ENCODE measurements around the gene MUL1. TPM values are rescaled to one million over a fixed set of nuclear protein-coding genes. Genes with fewer than 3 reads are reported as not detected.

The MUL1 gene
- polyA plus RNA-seq, 1 of the 3 experiments (the other 2 are of a cell fraction): 22.8 TPM

GRCh38 chr1:20462397-20462796, 45.6 kb downstream of the MUL1 start:
- Histone ChIP-seq H3K9ac (no peak overlapping the region), H3K4me1 (ENCODE audit: control insufficient read depth in 1 of 2, insufficient read depth in 2 of 2, low read depth in 1 of 2, low read length in 1 of 2) (peaks cover 0 to 3% of the 10 kb centered on the region in 2 experiments; a peak in 1 of 4 replicates), H3K79me2 (ENCODE audit: insufficient read depth) (no peaks in the 10 kb centered on the region), H2AFZ (ENCODE audit: low read depth) (no peak overlapping the region), H3K9me3 (no peaks in the 10 kb centered on the region), H3K27me3 (ENCODE audit: insufficient read depth) (no peaks in the 10 kb centered on the region; the same call in 1 of the 2 replicates), H4K20me1 (ENCODE audit: insufficient read depth) (no peaks in the 10 kb centered on the region), H3K36me3 (replicated peaks in 1 of 2; ENCODE audit: control insufficient read depth in 1 of 2, insufficient read depth in 2 of 2, low read length in 1 of 2) (no peaks in the 10 kb centered on the region), H3K4me3 (ENCODE audit: low read depth in 2 of 2, low read length in 1 of 2) (no peak overlapping the region), H3K27ac (ENCODE audit: low read depth in 2 of 2, low read length in 1 of 2) (no peak overlapping the region), H3K9me2 (no peaks in the 10 kb centered on the region), H3F3A (replicated peaks; ENCODE audit: insufficient read depth) (no peaks in the 10 kb centered on the region), H3K4me2 (no peak overlapping the region)
- TF ChIP-seq JUND (IDR thresholded peaks at IDR 0.05) (no peak), GATA2 (CRISPR knock-in tag; IDR thresholded peaks at IDR 0.05) (no peak), YY1 (IDR thresholded peaks at IDR 0.05; ENCODE audit: low read depth) (no peak), RXRA (IDR thresholded peaks at IDR 0.05; ENCODE audit: borderline replicate concordance, low read depth) (no peak), RFX5 (IDR thresholded peaks at IDR 0.05; ENCODE audit: low read length) (no peak), SMC3 (IDR thresholded peaks at IDR 0.05; ENCODE audit: low read depth, low read length) (no peak)
- POLR2A ChIA-PET: no interaction called here
- WGBS (ENCODE audit: low lambda C conversion rate): 40% methylated on average over 3 of the region's 3 CpGs
- DNase-seq: no peak
- CTCF ChIA-PET: interaction anchor here (1.0 to 1.9 kb wide), 3 partner anchors 11 to 250 kb away, joined by 3 to 4 read pairs (median 3); no protein-coding TSS in a partner anchor

GRCh38 chr1:20458717-20459116, 49.2 kb downstream of the MUL1 start:
- H3F3A ChIP-seq (replicated peaks; ENCODE audit: insufficient read depth): no peaks in the 10 kb centered on the region
- H3K27me3 ChIP-seq (ENCODE audit: insufficient read depth): no peaks in the 10 kb centered on the region; the same call in 1 of the 2 replicates
- no peaks in the 10 kb centered on the region for H4K20me1 ChIP-seq (ENCODE audit: insufficient read depth)
- H3K9ac ChIP-seq: no peak overlapping the region
- WGBS (ENCODE audit: low lambda C conversion rate): 62% methylated on average over 2 of the region's 2 CpGs
- no peaks in the 10 kb centered on the region for H3K36me3 ChIP-seq (replicated peaks in 1 of 2; ENCODE audit: control insufficient read depth in 1 of 2, insufficient read depth in 2 of 2, low read length in 1 of 2)
- CTCF ChIA-PET: interaction anchor here (0.9 to 1.3 kb wide), 4 partner anchors 11 to 245 kb away, joined by 3 to 6 read pairs (median 4); no protein-coding TSS in a partner anchor
- TF ChIP-seq GABPA (IDR thresholded peaks at IDR 0.05; ENCODE audit: low read depth) (no peak), ZBTB33 (IDR thresholded peaks at IDR 0.05; ENCODE audit: borderline replicate concordance, low read depth) (no peak), RAD21 (IDR thresholded peaks at IDR 0.05; ENCODE audit: low read length) (no peak), CHD2 (IDR thresholded peaks at IDR 0.05; ENCODE audit: low read length, partially characterized antibody) (no peak), MEF2A (IDR thresholded peaks at IDR 0.05; ENCODE audit: borderline replicate concordance, low read depth) (no peak), USF2 (IDR thresholded peaks at IDR 0.05; ENCODE audit: borderline replicate concordance, low read depth, low read length) (no peak), FOXJ3 (CRISPR knock-in tag; IDR thresholded peaks at IDR 0.05) (no peak), TCF12 (IDR thresholded peaks at IDR 0.05) (no peak), JUND (IDR thresholded peaks at IDR 0.05) (no peak), RCOR1 (IDR thresholded peaks at IDR 0.05; ENCODE audit: low read length) (no peak)
- H3K27ac ChIP-seq (ENCODE audit: low read depth in 2 of 2, low read length in 1 of 2): no peak overlapping the region
- H3K9me2 ChIP-seq: no peaks in the 10 kb centered on the region
- no peak overlapping the region for H3K4me2 ChIP-seq
- no peak for DNase-seq
- POLR2A ChIA-PET: no interaction called here
- no peaks in the 10 kb centered on the region for H3K4me1 ChIP-seq (ENCODE audit: control insufficient read depth in 1 of 2, insufficient read depth in 2 of 2, low read depth in 1 of 2, low read length in 1 of 2)
- H3K9me3 ChIP-seq: no peaks in the 10 kb centered on the region
- no peaks in the 10 kb centered on the region for H3K79me2 ChIP-seq (ENCODE audit: insufficient read depth)
- H3K4me3 ChIP-seq (ENCODE audit: low read depth in 2 of 2, low read length in 1 of 2): no peak overlapping the region
- no peak overlapping the region for H2AFZ ChIP-seq (ENCODE audit: low read depth)

All from SK-N-SH (cell line).